HEK293 (cell line): ENCODE results near the gene NDST1.

ENCODE experiments used
- CTCF ChIA-PET: fragments of 350-600 bp; formaldehyde crosslinking; extraction: SDS; loops from one replicate; lab custom pipeline; 2021; ENCODE audit warnings: antibody characterized with exemption; lab: Yijun Ruan, JAX
- POLR2A ChIA-PET: fragments of 300-600 bp; formaldehyde crosslinking; extraction: SDS; loops from one replicate; lab custom pipeline; 2020; ENCODE audit warnings: antibody characterized with exemption, inconsistent platforms; lab: Yijun Ruan, JAX
- H3K27ac ChIP-seq: fragments of 200-500 bp; sonication (Bioruptor generic); 2 replicates; pipeline ENCODE4 v1.5.1; 2014; ENCODE audit warnings: low read depth, low read length, control low read depth, inconsistent platforms; ENCODE audit errors: extremely low read depth
- H3K36me3 ChIP-seq, 2 experiments: fragments of 200-500 bp in 1 of 2; sonication (Bioruptor generic) in 1 of 2; 1 replicate in 1 of 2; 2 replicates in 1 of 2; pipeline ENCODE4 v1.5.1; 2014 to 2017; ENCODE audit warnings: inconsistent platforms in 2 of 2, low read length in 2 of 2; ENCODE audit not compliant: control insufficient read depth in 2 of 2, insufficient read depth in 1 of 2
- H3K4me1 ChIP-seq: fragments of 200-500 bp; sonication (Bioruptor generic); 2 replicates; pipeline ENCODE4 v1.5.1; 2014; ENCODE audit warnings: mild to moderate bottlenecking, low read length, inconsistent platforms; ENCODE audit not compliant: control insufficient read depth, insufficient read depth
- H3K4me3 ChIP-seq: 2 replicates; pipeline ENCODE4 v1.5.1; 2011; ENCODE audit warnings: low read depth, mild to moderate bottlenecking, control low read depth, low read length, moderate library complexity
- H3K9me3 ChIP-seq: fragments of 200-500 bp; sonication (Bioruptor generic); 2 replicates; pipeline ENCODE4 v1.5.1; 2014; ENCODE audit warnings: low read depth, low read length, inconsistent platforms; ENCODE audit not compliant: control insufficient read depth, insufficient read depth
- BCL6B ChIP-seq: fragments of 450-650 bp; formaldehyde crosslinking; IDR thresholded peaks from 2 replicates; pipeline ENCODE4 v1.5.1; 2017; ENCODE audit warnings: missing biosample characterization, missing genetic modification characterization
- EGR2 ChIP-seq: fragments of 450-650 bp; formaldehyde crosslinking; IDR thresholded peaks from 2 replicates; pipeline ENCODE4 v1.5.1; 2016; ENCODE audit warnings: low read depth, missing biosample characterization, missing genetic modification characterization
- FEZF1 ChIP-seq: fragments of 450-650 bp; formaldehyde crosslinking; IDR thresholded peaks from 2 replicates; pipeline ENCODE4 v1.5.1; 2016; ENCODE audit warnings: missing biosample characterization, missing genetic modification characterization
- INSM2 ChIP-seq: fragments of 450-650 bp; formaldehyde crosslinking; IDR thresholded peaks from 2 replicates; pipeline ENCODE4 v1.5.1; 2016; ENCODE audit warnings: missing biosample characterization, missing genetic modification characterization
- REPIN1 ChIP-seq: fragments of 450-650 bp; formaldehyde crosslinking; IDR thresholded peaks from 2 replicates; pipeline ENCODE4 v1.5.1; 2017; ENCODE audit warnings: missing biosample characterization, missing genetic modification characterization, low read depth
- SCRT2 ChIP-seq: fragments of 450-650 bp; formaldehyde crosslinking; IDR thresholded peaks from 2 replicates; pipeline ENCODE4 v1.5.1; 2016; ENCODE audit warnings: missing biosample characterization, missing genetic modification characterization
- SETDB1 ChIP-seq: IDR thresholded peaks from one replicate; pipeline ENCODE4 v1.6.1; 2017; ENCODE audit warnings: mild to moderate bottlenecking, low read length, moderate library complexity, mixed read lengths; ENCODE audit not compliant: insufficient read length
- SP2 ChIP-seq: fragments of 450-650 bp; formaldehyde crosslinking; IDR thresholded peaks from 2 replicates; pipeline ENCODE4 v1.5.1; 2016; ENCODE audit warnings: missing biosample characterization, missing genetic modification characterization
- WT1 ChIP-seq: fragments of 450-650 bp; formaldehyde crosslinking; IDR thresholded peaks from 2 replicates; pipeline ENCODE4 v1.5.1; 2016; ENCODE audit warnings: missing biosample characterization, missing genetic modification characterization
- ZBTB17 ChIP-seq: fragments of 450-650 bp; formaldehyde crosslinking; IDR thresholded peaks from 2 replicates; pipeline ENCODE4 v1.5.1; 2016; ENCODE audit warnings: missing biosample characterization, missing genetic modification characterization
- ZFP37 ChIP-seq: fragments of 450-650 bp; formaldehyde crosslinking; IDR thresholded peaks from 2 replicates; pipeline ENCODE4 v1.5.1; 2016; ENCODE audit warnings: missing biosample characterization, missing genetic modification characterization
- ZIC2 ChIP-seq: fragments of 450-650 bp; formaldehyde crosslinking; IDR thresholded peaks from 2 replicates; pipeline ENCODE4 v1.5.1; 2016; ENCODE audit warnings: missing biosample characterization, missing genetic modification characterization
- ZNF132 ChIP-seq: fragments of 450-650 bp; formaldehyde crosslinking; IDR thresholded peaks from 2 replicates; pipeline ENCODE4 v1.5.1; 2017; ENCODE audit warnings: missing biosample characterization, missing genetic modification characterization, borderline replicate concordance
- ZNF302 ChIP-seq: fragments of 450-650 bp; formaldehyde crosslinking; IDR thresholded peaks from 2 replicates; pipeline ENCODE4 v1.5.1; 2016; ENCODE audit warnings: missing biosample characterization, missing genetic modification characterization, low read depth
- ZNF48 ChIP-seq: fragments of 450-650 bp; formaldehyde crosslinking; IDR thresholded peaks from 2 replicates; pipeline ENCODE4 v1.5.1; 2016; ENCODE audit warnings: missing biosample characterization, missing genetic modification characterization
- ZNF514 ChIP-seq: fragments of 450-650 bp; formaldehyde crosslinking; IDR thresholded peaks from 2 replicates; pipeline ENCODE4 v1.5.1; 2016; ENCODE audit warnings: missing biosample characterization, missing genetic modification characterization
- ZNF768 ChIP-seq: fragments of 450-650 bp; formaldehyde crosslinking; IDR thresholded peaks from 2 replicates; pipeline ENCODE4 v1.5.1; 2018; ENCODE audit warnings: missing biosample characterization, mild to moderate bottlenecking, missing genetic modification characterization
- ZNF776 ChIP-seq: fragments of 450-650 bp; formaldehyde crosslinking; IDR thresholded peaks from 2 replicates; pipeline ENCODE4 v1.5.0; 2017; ENCODE audit warnings: missing biosample characterization, missing genetic modification characterization, borderline replicate concordance

Gene NDST1

GRCh38 chr5:150540615-150541396, 32.9 kb downstream of the NDST1 start (continued):
- no peak for TF ChIP-seq ZNF48 (tag by site-specific recombination)

- Histone ChIP-seq H3K4me3 (no peak overlapping the region), H3K4me1 (no peaks in the 10 kb centered on the region), H3K9me3 (no peaks in the 10 kb centered on the region), H3K36me3 (peaks cover 9 to 88% of the 10 kb centered on the region in 2 experiments), H3K27ac (no peak overlapping the region)
- 0 out of 2 replicates have a peak, but pooled peaks have one; percentile 7 for TF ChIP-seq SCRT2 (tag by site-specific recombination)
- TF ChIP-seq ZNF514 (tag by site-specific recombination) = no peak
- ChIA-PET POLR2A (no interaction called here), CTCF (interaction anchor here (0.6 to 1.4 kb wide), 5 partner anchors 15 to 173 kb away, joined by 3 to 6 read pairs (median 3); no protein-coding TSS in a partner anchor)
These were observed 33.4 kb downstream of the NDST1 start for GRCh38 chr5:150541397-150541675.

- H3K27ac ChIP-seq = no peak overlapping the region
- TF ChIP-seq ZNF776 (tag by site-specific recombination) (no peak), ZBTB17 (tag by site-specific recombination) (peak; percentile 73), INSM2 (tag by site-specific recombination) (no peak), FEZF1 (no peak), SCRT2 (tag by site-specific recombination) (no peak), EGR2 (no peak)
- TF ChIP-seq, all 188 proteins: peak for 1
- peaks cover 6 to 88% of the 10 kb centered on the region in 2 experiments for H3K36me3 ChIP-seq
- no peaks in the 10 kb centered on the region for H3K4me1 ChIP-seq
- H3K9me3 ChIP-seq = no peaks in the 10 kb centered on the region
- no peak overlapping the region for H3K4me3 ChIP-seq
- ChIA-PET POLR2A (no interaction called here), CTCF (interaction anchor here (0.7 to 1.4 kb wide), 2 partner anchors 43 to 83 kb away, joined by 3 to 6 read pairs; no protein-coding TSS in a partner anchor)
These were observed 34.0 kb downstream of the NDST1 start for GRCh38 chr5:150541895-150542294.

GRCh38 chr5:150542933-150543445, 35.1 kb downstream of the NDST1 start:
- H3K9me3 ChIP-seq = no peaks in the 10 kb centered on the region
- POLR2A ChIA-PET = no interaction called here
- TF ChIP-seq WT1 (tag by site-specific recombination) (no peak), ZNF768 (tag by site-specific recombination) (no peak), ZFP37 (no peak), SETDB1 (no peak), ZNF132 (tag by site-specific recombination) (no peak), ZIC2 (tag by site-specific recombination) (no peak; the same call in 1 of the 2 replicates), ZNF302 (tag by site-specific recombination) (no peak), REPIN1 (tag by site-specific recombination) (no peak), SP2 (tag by site-specific recombination) (no peak), BCL6B (tag by site-specific recombination) (no peak)
- TF ChIP-seq, all 188 proteins: peak for 0
- no peak overlapping the region for H3K4me3 ChIP-seq
- peaks cover 6 to 91% of the 10 kb centered on the region in 2 experiments for H3K36me3 ChIP-seq
- no peak overlapping the region for H3K27ac ChIP-seq
- H3K4me1 ChIP-seq = no peaks in the 10 kb centered on the region
- CTCF ChIA-PET = interaction anchor here (0.6 to 2.1 kb wide), 5 partner anchors 12 to 88 kb away, joined by 3 to 10 read pairs (median 4); no protein-coding TSS in a partner anchor
